Activated T-cell treated with anti-CD3 and anti-CD28 coated beads, Interleukin-2, amount 50 U/mL, for 4 hours (primary cell): ENCODE data around the gene SLC25A36. TPM values are rescaled to one million over a fixed set of nuclear protein-coding genes. Genes with fewer than 3 reads are reported as not detected.

Experiments
- total RNA-seq, 3 donors: library from RNA; stranded (reverse); gene quantifications; one replicate each; pipeline ENCODE4 v1.2.1, GENCODE V29; 2021

The SLC25A36 gene
- total RNA-seq, 3 donors from 2014 or later, result 35.1 to 41.9 (median 39.7) TPM

Other genes with a start within 250 kb of the SLC25A36 start
- gene SPSB4, start 109.5 kb downstream of the SLC25A36 start, total RNA-seq, result not detected